Measurements from ENCODE around the gene EFTUD2.

Gene EFTUD2

DNA sequence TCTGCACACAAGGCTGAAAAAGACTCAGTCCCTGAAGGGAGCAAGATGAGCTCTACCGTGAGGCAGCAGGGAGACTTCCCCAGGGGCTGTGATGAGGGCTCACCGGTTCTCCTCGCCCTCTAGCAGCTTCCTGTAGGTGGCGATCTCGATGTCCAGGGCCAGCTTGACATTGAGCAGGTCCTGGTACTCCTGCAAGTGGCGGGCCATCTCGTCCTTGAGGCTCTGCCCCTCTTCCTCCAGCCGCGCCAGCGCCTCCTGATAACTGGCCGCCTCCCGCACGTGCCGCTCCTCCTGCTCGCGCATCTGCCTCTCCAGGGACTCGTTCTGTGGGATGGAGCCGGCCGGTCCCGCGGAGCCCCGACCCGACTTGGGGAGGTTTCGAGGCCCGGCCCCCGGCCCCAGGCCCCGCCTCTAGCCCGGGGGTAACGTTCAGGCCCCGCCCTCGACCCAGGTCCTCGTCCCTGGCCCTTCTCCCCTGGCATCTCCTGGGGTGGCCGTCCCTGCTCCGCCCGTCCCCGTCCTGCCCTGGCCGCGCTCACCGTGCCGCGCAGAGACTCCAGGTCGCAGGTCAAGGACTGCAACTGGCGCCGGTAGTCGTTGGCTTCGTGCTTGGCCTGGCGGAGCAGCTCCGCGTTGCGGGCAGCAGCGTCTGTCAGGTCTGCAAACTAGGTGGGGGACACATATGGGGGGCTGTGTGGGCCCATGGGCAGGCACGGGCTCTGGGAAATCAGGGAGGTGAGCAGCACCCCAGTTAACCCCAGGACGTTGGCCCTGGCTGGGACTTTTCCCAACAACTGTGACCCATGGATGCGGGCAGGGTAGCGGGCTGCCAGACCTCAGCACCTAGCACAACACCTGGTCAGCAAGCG, 12.1 kb upstream of the EFTUD2 start:
- peak in 16 of 56 donors; percentile 5 to 79 (median 46) for DNase-seq

DNA sequence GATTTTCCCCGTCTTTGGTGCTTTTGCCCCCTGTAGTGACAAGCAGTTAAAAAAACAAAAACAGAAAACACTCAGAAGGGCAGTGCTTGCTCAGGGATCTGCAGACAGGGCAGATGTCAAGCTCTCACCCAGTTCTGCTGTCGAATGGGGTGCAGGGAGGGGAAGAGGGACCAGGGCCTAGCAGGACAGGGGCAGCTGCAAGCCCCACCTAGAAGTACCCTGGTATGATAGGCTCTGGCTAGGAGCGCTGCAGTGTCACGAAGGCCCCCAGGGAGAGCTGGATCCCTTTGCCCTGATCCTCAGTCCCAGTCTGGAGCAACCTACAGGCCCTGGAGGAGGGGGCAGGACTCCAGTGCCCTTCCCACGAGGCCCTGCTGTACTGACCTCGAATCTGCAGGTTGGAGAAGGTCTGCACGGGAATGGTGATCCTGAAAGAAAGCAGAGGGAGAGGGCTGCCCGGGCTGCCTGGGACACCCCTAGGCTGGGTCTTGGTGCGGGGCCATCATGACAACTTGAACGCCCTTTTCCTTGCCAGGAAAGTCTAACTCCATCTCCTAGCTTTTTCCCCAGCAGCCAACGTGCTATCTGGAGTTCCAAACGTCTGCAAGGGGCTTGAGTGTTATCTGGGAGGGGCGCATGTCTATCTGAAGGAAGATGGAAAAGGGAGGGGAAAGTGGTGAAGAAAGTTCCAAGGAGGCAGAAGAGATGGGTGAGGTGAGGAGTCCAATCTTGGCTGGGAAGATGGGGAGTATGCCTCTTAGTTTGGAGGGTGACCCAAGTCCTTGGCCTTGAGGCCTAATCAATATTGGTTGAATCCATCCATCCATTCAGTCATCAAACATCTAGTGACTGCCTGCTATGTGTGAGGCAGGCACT, 11.2 kb upstream of the EFTUD2 start:
- DNase-seq = no peak

DNA sequence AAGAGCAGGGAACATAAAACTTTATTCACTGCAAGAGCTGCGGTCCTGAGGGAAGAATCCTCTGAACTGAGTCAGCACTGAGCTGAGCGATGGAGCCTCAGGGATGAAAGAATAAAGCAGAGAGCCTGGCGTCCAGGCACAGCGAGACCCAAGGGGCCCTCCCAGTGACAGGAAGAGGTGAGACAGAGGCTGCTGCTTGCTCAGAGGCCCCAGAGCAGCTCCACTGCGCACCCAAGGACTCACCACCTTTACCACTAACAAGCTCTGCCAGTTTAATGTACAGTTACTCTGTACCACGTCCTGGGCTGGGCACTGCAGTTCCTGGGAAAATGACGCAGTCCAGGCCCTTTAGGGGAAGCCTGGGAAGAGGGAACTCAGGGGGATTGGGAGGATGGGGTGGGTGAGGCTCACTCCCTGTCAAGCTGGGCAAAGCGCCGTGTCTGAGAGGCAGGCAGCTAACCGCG, 10.5 kb upstream of the EFTUD2 start:
- no peak for DNase-seq

DNA sequence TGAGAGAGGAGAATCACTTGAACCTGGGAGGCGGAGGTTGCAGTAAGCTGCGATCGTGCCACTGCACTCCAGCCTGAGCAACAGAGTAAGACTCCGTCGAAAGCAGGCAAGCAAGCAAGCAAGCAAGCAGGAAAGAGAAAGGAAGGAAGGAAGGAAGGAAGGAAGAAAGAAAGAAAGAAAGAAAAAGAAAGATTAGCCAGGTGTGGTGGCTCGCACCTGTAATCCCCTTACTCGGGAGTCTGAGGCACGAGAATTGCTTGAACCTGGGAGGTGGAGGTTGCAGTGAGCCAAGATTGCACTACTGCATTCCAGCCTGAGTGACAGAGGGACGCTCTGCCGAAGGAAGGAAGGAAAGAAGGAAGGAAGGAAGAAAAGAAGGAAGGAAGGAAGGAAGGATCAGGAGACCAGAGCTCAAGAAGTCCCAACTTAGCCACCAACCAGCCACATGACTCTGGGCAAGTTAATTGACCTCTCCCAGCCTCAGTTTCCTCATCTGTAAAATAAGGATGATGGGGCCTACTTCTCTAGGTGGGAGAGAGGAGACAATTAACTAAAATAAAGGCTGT, 9.6 kb upstream of the EFTUD2 start:
- DNase-seq = no peak

DNA sequence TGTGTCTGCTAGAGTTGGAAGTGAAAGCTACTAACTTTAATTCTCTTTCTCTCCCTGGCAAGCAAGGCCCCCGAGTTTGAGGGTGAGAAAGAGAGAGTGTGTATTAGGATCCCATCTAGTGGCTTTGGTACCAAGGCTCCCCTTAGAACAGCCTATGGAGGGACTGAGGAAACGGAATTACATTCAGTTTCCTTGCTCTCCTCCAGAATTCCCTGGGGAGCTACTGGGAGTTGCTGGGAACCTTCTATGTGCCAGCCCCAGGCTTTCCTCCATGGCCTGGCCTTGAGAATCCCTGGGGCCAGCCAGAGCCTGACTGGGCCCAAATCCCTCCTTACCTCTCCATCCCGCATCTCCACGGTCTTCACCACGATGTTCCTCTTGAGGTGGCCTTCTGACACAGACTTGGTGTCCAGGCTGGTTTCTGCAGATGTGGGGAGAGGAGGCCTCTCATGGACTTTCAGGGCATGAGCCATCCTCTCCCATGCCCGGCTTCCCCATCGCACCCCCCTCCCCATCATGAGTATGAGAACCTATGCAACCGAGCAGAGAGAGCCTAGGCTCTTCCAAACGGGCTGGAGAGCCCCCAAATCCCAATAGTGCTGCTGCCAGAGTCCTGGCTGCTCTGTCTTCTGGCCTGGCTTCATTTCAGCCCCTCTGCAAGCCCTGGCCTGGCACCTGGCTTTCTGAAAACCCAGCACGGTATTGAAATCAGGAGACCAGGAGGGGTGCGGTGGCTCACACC, 8.7 kb upstream of the EFTUD2 start:
- DNase-seq = peak in 1 of 56 donors; percentile 9

DNA sequence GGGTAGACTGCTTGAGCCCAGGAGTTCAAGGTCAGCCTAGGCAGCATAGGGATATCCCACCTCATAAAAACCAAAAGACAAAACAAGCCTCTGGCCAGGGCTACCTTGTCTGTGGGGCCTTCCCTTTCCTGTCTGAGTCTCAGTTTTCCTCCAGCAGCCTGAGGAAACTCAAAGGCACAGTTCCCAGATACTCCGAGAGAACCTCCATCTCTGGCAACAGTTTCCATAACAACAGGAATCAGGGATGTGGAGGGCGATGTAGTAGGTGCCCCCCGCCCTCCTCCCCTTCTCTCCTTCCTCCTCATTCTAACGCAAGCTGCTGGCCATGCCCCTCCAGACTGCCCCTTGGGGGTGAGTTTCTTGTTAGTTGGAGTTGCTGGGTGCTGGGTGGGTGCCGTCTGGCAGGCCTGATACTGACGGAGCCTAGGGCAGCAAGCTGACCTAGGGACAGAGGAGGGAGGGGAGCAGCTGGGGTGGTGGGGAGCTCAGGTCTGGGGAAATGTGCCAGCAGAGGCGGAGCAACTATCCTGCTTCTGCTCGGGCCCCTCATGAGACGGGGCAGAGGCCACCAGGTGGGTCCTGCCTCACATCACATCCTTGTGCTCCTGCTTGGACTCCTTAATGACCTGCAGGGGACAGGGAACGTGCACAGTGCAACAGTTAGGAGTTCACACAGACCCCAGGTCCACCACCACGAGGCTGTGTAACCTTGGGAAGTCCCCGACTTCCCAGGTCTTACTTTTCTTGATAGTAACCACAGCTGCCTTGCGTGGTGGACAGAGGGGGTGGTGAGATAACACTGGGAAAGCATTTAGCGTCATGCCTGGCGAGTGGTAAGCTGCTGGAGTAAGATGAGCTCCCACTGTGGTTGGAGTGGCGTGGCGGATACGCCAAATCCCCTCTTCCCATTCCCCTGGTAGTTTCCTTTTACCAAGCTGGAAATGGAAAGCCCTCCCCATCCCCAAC, 7.8 kb upstream of the EFTUD2 start:
- peak in 3 of 56 donors; percentile 27 to 40 (median 32) for DNase-seq

DNA sequence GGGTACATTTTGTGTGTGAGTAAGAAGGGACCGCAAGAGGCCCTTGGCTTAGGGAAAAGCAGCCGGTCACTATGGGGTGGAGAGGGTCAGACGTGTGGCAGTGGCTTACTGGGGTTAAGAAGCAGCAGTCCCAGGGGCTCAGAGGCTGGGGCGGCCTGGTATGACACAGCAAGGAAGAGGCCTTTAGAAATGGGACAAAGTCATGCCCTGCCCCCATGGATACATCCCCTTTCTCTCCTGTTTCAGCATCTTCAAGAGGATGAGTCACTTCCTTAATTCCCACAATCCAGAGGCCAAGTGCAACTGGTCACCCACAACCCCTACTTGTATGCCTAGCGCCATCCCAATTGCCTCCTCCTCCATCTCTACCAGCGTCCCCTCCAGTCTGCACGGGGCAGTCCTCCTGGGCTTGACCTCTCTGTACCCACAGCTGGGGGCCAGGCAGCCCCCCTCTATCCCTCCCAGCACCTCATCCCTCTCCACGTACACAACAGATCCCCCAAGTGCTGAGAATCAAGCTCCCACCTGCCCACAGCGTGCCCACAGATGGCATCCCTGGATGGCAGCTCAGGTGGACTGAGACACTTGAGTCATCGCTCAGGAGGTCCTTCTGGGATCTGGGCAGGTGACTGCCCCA, 6.9 kb upstream of the EFTUD2 start:
- DNase-seq = peak in 1 of 56 donors; percentile 42

DNA sequence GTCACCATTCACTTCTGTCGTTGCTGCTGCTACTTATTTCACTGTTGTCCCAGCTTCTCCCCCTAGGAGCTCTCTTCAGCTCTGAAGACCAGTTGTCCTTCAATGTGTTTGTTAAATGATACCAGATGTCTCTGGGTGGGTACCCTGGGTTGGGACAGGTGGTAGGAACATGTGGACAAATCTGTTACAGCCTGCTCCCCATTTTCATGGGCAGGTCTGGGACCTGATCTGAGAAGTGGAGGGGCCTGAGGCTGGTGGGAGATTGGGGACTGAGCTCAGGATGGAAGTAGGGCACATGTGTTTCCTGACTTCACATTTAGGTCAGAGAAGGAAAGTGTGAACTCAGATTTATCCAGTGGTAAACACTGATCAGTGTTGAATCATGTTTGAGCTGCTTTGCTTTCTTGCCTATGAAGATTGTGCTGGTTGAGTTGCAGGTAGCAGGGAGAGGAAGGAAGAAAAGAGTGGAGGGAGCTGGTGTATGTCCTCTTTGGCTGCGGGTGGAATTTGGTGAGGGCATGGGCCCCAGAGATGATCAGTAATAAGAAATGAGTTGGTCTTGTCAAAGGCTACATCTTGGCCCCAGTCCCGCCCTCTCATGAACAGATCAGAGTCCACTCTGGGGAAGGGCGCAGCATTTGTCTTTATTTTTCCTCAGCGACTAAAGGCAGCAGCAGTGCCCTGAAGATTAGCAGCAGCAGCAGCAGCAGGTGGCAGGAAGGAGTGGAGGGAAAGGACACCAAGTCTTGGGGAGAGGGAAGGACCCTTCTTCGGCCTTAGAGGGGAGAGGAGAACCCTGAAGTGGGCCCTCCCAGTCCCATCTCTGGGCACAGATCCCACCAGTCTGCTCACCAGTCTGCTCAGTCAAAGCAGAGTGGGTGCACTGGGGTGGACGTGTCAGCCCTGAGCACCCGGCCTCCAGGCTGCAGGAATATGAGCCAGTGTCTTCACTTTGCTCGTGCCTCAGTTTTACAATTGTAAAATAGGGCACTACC, 6.1 kb upstream of the EFTUD2 start:
- peak in 3 of 56 donors; percentile 34 to 52 (median 38) for DNase-seq

DNA sequence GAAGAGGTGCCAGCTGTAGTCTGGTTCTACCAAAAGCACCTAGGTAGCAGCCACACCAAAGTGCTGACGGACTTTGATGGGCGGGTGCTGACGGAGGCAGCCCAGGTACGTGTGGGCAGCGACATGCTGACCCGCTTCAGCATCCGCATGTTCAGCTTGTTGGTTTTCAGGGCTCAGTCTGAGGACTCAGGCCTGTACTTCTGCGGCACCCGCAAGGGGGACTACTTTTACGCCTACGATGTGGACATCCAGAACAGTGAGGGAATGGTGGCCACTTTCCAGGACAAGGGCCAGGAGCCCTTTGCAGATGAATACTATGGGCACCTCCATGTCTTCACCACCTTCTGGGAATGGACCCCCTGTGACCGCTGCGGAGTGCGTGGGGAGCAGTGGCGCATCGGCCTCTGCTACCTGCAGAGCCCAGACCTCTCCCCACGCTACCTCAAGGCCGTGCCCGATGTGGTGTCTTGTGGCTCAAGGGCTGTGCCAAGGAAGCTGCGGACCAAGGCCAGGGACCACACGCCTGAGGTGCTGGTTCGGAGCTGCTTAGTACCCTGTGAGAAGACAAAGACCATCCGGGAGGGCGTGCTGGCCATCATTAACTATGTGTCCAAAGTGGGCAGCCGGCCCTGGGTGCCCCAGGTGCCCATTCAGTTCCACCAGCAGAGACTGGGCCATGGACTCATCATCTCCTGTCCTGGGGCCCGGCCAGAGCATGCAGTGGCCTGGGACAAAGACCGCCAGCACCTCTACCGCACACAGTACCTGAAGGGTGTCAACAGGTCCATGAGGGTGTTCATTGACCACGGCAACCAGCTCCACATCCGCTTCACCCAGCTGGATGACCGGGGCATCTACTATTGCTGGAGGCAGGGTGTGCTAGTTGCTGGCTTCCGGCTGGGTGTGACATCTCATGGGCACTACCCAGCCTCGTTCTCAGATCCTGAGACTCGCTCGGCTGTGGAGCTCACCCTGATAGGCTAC, 5.0 kb upstream of the EFTUD2 start:
- peak in 4 of 56 donors; percentile 34 to 53 (median 44) for DNase-seq

DNA sequence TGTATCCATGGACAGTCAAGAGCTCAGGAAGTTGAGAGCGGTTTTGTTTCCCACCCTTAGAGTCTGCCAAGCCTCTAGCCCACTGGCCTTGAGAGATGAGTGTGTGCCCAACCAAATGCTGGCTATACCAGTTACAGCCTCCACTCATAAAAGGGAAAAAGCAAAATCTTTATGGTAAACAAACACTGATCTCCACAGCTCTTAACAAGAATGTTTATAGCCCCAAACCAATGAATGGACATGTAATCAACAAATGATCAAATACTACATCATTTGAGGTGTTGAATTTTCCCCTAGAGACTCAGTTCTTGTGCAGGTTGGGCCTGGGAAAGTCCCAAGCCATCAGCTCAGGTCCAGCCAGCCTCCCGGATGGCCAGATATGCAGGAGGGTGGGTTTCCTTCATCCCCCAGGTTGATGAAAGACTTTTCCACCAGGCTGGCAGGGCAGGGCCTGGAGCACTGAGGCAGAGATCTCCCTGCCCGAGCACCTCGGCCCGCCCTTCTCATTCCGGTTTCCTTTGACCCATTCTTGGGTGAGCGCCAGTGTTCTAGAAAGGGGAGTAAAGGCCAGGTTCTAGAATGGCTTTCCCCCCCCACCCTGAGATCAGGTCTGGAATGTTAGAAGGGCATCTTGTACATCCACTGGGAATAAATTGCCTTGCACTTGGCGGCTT, 3.9 kb upstream of the EFTUD2 start:
- no peak for DNase-seq

DNA sequence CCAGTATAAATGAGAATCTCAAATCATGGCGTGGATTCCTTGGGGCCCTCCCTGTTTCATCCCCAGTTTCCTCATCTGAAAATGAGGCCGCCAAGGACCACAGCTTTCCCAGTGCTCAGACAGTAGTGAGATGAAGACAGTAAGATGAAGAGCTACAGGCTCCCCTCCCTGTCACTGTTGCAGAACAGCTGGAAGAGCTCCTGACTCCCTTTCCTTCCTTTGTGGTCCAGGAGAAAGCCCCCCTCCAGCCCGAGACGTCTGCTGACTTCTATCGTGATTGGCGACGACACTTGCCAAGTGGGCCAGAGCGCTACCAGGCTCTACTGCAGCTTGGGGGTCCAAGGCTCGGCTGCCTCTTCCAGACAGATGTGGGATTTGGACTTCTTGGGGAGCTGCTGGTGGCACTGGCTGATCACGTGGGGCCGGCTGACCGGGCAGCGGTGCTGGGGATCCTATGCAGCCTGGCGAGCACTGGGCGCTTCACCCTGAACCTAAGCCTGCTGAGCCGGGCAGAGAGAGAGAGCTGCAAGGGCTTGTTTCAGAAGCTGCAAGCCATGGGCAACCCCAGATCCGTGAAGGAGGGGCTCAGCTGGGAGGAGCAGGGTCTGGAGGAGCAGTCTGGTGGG, 3.0 kb upstream of the EFTUD2 start:
- DNase-seq = no peak

DNA sequence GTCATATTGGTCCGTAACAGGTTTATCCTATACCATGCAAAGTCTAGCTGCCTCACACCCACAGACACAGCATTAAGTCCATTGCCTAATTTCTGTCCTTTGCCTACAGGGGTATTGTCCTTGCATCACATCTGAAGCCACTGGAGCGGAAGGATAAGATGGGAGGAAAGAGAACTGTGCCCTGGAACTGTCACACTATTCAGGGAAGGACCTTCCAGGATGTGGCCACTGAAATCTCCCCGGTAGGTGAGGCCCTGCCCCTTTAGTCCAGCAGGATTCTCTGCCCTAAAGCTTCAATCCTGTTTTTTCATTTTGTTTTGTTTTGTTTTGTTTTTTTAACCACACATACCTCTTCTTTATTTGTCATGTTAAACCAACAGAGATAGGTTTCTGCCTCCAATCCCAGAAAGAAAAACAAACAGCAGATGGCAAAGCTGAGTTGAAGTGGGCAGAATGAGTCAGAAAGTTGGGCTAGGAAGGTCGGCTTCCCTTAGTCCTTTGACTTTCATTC, 2.2 kb upstream of the EFTUD2 start:
- DNase-seq = no peak

DNA sequence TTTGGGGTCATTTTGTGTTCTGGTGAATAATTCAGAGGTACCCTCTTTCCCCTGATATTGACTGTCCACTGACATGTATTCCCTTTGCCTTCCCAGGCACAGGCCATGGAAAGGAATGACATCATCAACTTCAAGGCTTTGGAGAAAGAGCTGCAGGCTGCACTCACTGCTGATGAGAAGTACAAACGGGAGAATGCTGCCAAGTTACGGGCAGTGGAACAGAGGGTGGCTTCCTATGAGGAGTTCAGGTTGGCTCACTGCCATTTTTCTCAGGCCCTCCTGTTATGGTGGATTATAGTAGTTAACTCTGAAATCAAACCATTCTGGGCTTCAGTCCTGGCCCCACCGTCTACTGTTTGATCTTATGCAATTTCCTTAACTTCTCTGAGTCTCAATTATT, 1.6 kb upstream of the EFTUD2 start:
- peak in 3 of 56 donors; percentile 17 to 58 (median 29) for DNase-seq

DNA sequence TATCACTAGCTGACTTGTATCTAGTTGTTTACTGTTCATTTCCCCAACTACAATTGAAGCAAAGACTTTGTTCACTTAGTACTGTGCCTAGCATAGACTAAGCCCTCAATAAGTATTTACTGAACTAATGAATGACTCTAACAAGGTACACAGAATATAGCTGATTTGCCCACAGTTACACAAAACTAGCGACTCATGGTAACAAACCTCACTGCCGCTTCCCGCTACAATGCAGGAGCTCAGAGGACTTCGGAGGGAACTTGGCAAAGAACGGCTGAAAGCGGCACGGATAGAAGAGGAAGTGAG, 524 bp downstream of the EFTUD2 start:
- DNase-seq = no peak

DNA sequence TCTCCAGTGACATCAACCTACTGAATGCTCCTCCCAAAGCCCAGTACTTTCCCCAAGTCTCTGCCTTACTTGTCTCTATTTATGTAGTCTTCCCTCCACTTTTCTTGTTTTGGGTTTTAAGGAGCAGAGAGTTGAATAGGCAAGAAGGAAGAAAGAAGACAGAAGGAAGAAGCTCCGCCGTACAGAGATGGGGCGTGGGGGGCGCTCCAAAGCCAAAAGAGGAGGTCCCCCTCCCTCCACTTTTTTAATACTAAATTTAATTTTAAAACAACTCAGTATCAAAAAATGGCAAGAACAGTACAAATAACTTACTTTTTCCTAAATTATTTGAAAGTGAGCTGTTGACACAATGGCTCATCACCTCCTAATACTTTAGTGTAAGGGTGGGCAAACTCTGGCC, 4.6 kb downstream of the EFTUD2 start:
- no peak for DNase-seq

DNA sequence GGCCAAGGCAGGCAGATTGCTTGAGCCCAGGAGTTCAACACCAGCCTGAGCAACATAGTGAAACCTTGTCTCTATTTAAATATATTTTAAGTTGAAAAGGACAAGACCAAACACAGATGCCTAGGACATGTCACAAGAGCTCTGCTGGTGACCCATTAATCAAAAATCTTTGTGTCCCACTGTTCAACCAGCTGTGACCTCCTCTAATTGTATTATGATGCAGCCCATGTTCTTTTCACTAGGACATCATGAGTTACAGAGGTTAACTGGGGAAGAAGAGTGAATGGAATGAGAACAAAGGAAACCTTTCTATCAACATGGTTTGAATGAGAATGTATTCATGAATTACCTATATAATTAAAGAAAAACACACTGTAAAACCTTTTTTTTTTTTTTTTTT, 7.0 kb downstream of the EFTUD2 start:
- DNase-seq = no peak

All from nucleus accumbens (tissue), 56 donors.